BLaER1 treated with 17β-estradiol and CSF1 and Interleukin-3, amounts not matched to agents 10 nM and 100 nM (cell line): Measurements from ENCODE around the gene HDLBP.
"Not testable (repeated sequence)": the region's sequence is repeated elsewhere in the genome, so short reads cannot be mapped to it uniquely, and the experiment has no call there.

Experiments
- H3K27ac ChIP-seq, 11 experiments: shearing (Covaris generic); formaldehyde crosslinking; 2 replicates each; pipeline ENCODE4 v1.8.1; 2022
- H3K27me3 ChIP-seq, 11 experiments: shearing (Covaris generic); formaldehyde crosslinking; 2 replicates each; pipeline ENCODE4 v1.8.1; 2022
- H3K36me3 ChIP-seq, 11 experiments: shearing (Covaris generic); formaldehyde crosslinking; 2 replicates each; pipeline ENCODE4 v1.8.1; 2022
- H3K4me1 ChIP-seq, 10 experiments: shearing (Covaris generic); formaldehyde crosslinking; 2 replicates each; pipeline ENCODE4 v1.8.1; 2022
- H3K4me2 ChIP-seq, 11 experiments: shearing (Covaris generic); formaldehyde crosslinking; 2 replicates each; pipeline ENCODE4 v1.8.1; 2022
- H3K4me3 ChIP-seq, 10 experiments: shearing (Covaris generic); formaldehyde crosslinking; 2 replicates each; pipeline ENCODE4 v1.8.1; 2022
- H3K9ac ChIP-seq, 11 experiments: shearing (Covaris generic); formaldehyde crosslinking; 2 replicates each; pipeline ENCODE4 v1.8.1; 2022
- H3K9me3 ChIP-seq, 11 experiments: shearing (Covaris generic); formaldehyde crosslinking; replicated peaks in 1 of 11; 2 replicates each; pipeline ENCODE4 v1.8.1; 2022
- H4K20me1 ChIP-seq, 11 experiments: shearing (Covaris generic); formaldehyde crosslinking; 2 replicates each; pipeline ENCODE4 v1.8.1; 2022
- Cebpa-rat ChIP-seq, 11 experiments: shearing (Covaris generic); IDR thresholded peaks; 2 replicates each; pipeline ENCODE4 v1.8.1; 2022

HDLBP gene

DNA sequence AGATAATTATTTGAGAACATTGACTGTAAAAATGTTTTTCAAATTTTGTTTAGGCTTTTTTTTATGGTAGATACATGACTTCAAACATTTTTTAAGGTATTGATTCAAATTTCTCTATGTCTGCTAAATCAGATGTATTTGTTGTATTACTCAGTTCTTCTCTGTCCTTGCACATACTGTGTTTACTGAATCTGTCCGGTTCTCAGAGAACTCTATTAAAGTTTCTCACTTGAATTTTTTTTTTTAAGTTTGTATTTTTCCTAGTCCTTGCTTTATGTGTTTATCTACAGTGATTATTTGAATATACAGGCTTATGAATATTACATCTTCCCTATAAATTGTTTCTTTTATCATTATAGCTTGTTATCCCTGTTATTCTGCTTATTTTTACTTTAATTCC, 5.6 kb upstream of the HDLBP start:
- peaks cover 16 to 72% (median 44%) of the 10 kb centered on the region in 11 experiments for H3K36me3 ChIP-seq
- H3K27me3 ChIP-seq: no peaks in the 10 kb centered on the region
- H3K4me3 ChIP-seq: no peak overlapping the region
- peak overlapping the region in 1 of 11 experiments; percentile 61; a peak in 2 of 22 replicates for H3K9ac ChIP-seq
- H3K9me3 ChIP-seq: no peaks in the 10 kb centered on the region
- peaks cover 87 to 100% (median 96%) of the 10 kb centered on the region in 11 experiments for H4K20me1 ChIP-seq
- no peak overlapping the region for H3K27ac ChIP-seq
- peaks cover 77 to 89% (median 86%) of the 10 kb centered on the region in 10 experiments for H3K4me1 ChIP-seq
- H3K4me2 ChIP-seq: peak overlapping the region in 10 of 11 experiments; percentile 13 to 98 (median 86); a peak in 14 of 22 replicates
- no peak for TF ChIP-seq Cebpa-rat (IDR thresholded peaks at IDR 0.05)

DNA sequence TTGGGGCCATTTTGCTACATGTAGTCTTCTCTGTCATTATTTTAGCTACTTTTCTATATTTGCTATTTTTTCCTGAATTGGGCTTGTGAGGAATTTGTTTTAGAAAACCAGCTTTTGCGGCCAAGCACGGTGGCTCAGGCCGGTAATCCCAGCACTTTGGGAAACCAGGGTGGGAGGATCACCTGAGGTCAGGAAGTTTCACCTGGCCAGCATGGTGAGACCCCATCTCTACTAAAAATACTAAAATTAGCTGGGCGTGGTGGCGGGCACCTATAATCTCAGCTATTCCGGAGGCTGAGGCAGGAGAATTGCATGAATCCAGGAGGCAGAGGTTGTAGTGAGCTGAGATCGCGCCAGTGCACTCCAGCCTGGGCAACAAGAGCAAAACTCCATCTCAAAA, 4.9 kb upstream of the HDLBP start:
- no peak for TF ChIP-seq Cebpa-rat (IDR thresholded peaks at IDR 0.05)

DNA sequence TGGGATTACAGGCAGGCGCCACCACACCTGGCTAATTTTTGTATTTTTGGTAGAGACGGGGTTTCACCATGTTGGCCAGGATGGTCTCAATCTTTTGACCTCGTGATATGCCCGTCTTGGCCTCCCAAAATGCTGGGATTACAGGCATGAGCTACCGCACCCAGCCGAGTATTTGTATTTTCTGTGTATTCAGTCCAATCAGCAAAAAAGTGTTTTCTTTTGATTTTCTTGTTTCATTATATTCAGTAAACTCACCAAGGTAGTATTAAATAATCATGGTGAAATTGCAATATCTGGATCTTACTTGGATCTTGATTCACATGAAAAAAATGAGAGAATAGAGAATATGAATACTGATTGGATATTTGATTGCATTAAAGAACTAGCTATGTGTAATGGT, 3.4 kb upstream of the HDLBP start:
- not testable (repeated sequence) for H3K27ac ChIP-seq, H3K27me3 ChIP-seq, H3K9me3 ChIP-seq
- Histone ChIP-seq H3K36me3 (peaks cover 7 to 58% (median 30%) of the 10 kb centered on the region in 11 experiments; a peak in 20 of 22 replicates), H4K20me1 (peaks cover 65 to 79% (median 76%) of the 10 kb centered on the region in 11 experiments), H3K4me1 (peaks cover 68 to 80% (median 75%) of the 10 kb centered on the region in 10 experiments), H3K9ac (peak overlapping the region in 2 of 11 experiments; percentile 36 to 99; a peak in 2 of 22 replicates), H3K4me3 (peak overlapping the region in 1 of 10 experiments; percentile 76; a peak in 1 of 20 replicates), H3K4me2 (peak overlapping the region; percentile 82 to 98 (median 96))

More for the DNA sequence above, 4.9 kb upstream of the HDLBP start:
- H3K27ac ChIP-seq: no peak overlapping the region
- no peaks in the 10 kb centered on the region for H3K9me3 ChIP-seq
- H3K4me2 ChIP-seq: peak overlapping the region; percentile 53 to 98 (median 89)
- H3K4me1 ChIP-seq: peaks cover 77 to 88% (median 84%) of the 10 kb centered on the region in 10 experiments
- H4K20me1 ChIP-seq: peaks cover 80 to 95% (median 92%) of the 10 kb centered on the region in 11 experiments
- peak overlapping the region in 1 of 11 experiments; percentile 61; a peak in 1 of 22 replicates for H3K9ac ChIP-seq
- H3K4me3 ChIP-seq: no peak overlapping the region
- no peaks in the 10 kb centered on the region for H3K27me3 ChIP-seq
- H3K36me3 ChIP-seq: peaks cover 10 to 66% (median 38%) of the 10 kb centered on the region in 11 experiments

DNA sequence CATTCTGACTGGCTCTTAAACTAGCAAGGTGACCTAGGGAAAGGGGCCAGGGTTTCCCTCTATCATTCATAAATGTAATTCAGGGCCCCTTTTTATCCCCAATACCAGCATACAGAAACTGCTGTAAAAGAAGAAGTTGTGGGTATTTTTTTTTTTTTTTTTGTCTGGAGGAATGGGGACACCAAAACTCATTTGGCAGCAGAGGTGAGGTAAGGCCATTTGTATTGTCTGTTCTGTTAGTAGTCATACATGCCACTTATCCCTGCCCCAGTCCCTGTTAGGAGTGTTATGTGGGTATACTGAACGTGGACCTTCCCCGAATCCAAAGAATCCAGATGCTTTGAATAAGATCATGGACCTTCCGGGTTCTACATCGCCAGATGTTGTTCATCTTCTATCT, 1.9 kb upstream of the HDLBP start:
- peak overlapping the region; percentile 82 to 98 (median 96) for H3K4me2 ChIP-seq
- peak overlapping the region; percentile 95 to 99 (median 97) for H3K9ac ChIP-seq
- peaks cover 50 to 74% (median 65%) of the 10 kb centered on the region in 11 experiments for H4K20me1 ChIP-seq
- H3K4me1 ChIP-seq: peaks cover 68 to 80% (median 78%) of the 10 kb centered on the region in 10 experiments
- H3K9me3 ChIP-seq: no peaks in the 10 kb centered on the region
- H3K4me3 ChIP-seq: peak overlapping the region; percentile 76 to 94 (median 80)
- no peaks in the 10 kb centered on the region for H3K27me3 ChIP-seq
- peaks cover 7 to 43% (median 23%) of the 10 kb centered on the region in 11 experiments; a peak in 20 of 22 replicates for H3K36me3 ChIP-seq
- no peak for TF ChIP-seq Cebpa-rat (IDR thresholded peaks at IDR 0.05)
- H3K27ac ChIP-seq: peak overlapping the region in 10 of 11 experiments; percentile 95 to 100 (median 99); a peak in 20 of 22 replicates

DNA sequence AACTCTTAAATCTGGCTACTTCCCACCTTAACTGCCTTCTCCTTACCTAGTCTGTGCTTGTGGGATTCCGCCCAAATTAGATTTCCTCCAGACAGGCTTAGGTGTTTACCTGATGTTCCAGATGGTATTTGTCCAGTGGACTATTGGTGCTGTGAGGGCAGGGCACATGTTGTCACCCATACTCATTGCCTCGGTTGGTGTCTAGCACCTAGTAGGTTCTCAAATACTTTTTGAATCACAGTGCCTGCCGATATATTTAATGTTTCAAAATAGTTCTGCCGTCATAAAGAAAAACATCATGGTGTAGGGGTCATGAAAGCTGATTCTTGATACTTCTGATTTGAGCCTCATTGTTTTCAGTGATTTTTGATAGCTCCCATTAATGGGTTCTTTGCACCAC, 1.4 kb upstream of the HDLBP start:
- Histone ChIP-seq H3K4me1 (peaks cover 68 to 80% (median 78%) of the 10 kb centered on the region in 10 experiments), H3K36me3 (peaks cover 7 to 37% (median 22%) of the 10 kb centered on the region in 11 experiments; a peak in 20 of 22 replicates), H3K27ac (peak overlapping the region; percentile 95 to 100 (median 99)), H3K4me3 (peak overlapping the region; percentile 76 to 94 (median 80)), H3K9me3 (no peaks in the 10 kb centered on the region), H3K9ac (peak overlapping the region; percentile 95 to 99 (median 97)), H4K20me1 (peaks cover 46 to 74% (median 62%) of the 10 kb centered on the region in 11 experiments), H3K4me2 (peak overlapping the region; percentile 82 to 98 (median 96)), H3K27me3 (no peaks in the 10 kb centered on the region)
- TF ChIP-seq Cebpa-rat (IDR thresholded peaks at IDR 0.05): no peak

DNA sequence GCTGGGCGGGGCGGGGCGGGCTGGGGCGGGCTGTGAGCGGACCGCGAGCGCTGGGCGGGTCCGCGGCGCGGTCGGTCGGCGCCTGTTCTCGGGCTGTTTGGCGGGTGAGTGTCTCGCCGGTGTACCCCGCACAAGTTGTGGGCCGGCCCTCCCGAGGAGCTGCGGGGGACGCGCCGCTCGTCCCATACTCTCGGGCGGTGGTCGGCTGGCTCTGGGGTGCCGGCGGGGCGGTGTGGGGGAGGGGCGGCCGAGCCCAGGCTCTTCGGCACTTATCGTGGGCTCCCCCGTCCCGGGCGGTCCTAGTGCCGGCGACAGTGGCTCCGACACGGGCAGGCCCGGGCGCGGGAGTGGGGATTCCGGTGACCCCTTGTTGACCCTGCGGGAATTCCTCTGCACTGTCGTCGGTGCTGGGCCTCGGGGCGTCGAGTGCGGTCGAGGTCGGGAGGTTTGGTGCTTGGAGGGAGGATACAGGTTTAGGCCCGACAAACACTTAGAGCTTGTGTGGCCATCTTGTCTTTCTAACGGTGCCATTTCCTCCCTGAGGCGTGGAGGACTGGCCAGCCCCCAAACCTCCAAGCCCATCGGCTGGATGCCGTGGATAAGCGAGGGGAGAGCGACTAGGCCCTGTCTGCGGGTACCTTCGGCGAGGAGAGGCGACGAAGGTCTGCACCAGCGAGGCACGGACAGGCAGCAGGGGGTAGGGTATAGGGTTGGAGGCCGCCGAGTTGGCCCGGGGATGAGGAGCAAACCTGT, 583 bp upstream of the HDLBP start, which contains the start of gene SEPTIN2:
Gene SEPTIN2, plus strand, starts transcription at position 47 of the 753 bp plus-strand sequence. CDS start 8,308 bp downstream, outside the sequence.
- TF ChIP-seq Cebpa-rat (IDR thresholded peaks at IDR 0.05): no peak
- peak within 1 kb of the TSS; percentile 95 to 99 (median 97) for H3K9ac ChIP-seq
- H3K4me2 ChIP-seq: peak within 1 kb of the TSS; percentile 82 to 98 (median 96)
- H3K36me3 ChIP-seq: peaks cover 7 to 34% (median 22%) of the 10 kb centered on the region in 11 experiments; a peak in 20 of 22 replicates
- H3K27me3 ChIP-seq: no peaks in the 10 kb centered on the region
- peaks cover 68 to 80% (median 78%) of the 10 kb centered on the region in 10 experiments for H3K4me1 ChIP-seq
- no peaks in the 10 kb centered on the region for H3K9me3 ChIP-seq
- peak within 1 kb of the TSS; percentile 95 to 100 (median 99) for H3K27ac ChIP-seq
- peak within 1 kb of the TSS; percentile 76 to 94 (median 80) for H3K4me3 ChIP-seq
- peaks cover 46 to 74% (median 60%) of the 10 kb centered on the region in 11 experiments for H4K20me1 ChIP-seq

DNA sequence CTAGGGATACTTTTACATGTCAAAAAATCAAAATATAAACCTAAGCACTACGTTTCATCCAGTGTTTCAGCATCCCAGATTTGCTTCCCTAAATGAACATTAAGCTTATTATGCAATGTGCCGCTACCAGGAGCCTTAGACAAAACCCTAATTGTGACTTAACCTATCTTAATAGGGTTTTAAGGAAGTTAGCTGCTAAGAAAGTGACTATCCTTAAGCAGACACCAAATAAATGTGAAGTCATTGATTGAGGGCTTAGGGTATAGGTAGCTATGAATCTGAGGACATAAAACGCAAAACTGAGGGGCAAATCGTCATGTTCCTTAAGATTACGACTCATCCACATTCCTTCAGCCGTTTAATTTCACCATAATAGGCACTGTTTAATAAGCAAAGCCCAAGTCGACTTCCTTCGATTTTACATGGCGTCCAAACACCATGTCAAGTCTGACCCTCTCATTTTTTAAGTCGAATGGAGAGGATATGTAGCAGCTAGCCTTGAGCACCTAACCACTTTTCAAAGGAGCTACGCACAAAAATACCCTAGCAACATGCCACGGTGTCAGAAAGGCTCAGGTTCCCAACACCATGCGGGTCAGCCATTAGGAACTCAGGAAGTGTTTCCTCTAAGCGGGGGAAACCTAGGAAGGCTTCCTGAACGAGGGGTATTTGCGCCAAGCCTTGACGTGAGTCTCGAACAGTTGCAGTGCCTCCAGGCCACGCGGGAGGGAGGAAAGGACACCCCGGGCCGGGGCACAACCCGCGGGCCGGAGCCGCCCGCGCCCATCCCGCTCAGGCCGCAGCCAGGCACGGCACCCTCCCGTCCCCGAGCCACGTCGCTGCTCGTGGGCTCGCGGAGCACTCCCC, 1.0 kb downstream of the HDLBP start:
- H4K20me1 ChIP-seq: peaks cover 45 to 74% (median 60%) of the 10 kb centered on the region in 11 experiments

DNA sequence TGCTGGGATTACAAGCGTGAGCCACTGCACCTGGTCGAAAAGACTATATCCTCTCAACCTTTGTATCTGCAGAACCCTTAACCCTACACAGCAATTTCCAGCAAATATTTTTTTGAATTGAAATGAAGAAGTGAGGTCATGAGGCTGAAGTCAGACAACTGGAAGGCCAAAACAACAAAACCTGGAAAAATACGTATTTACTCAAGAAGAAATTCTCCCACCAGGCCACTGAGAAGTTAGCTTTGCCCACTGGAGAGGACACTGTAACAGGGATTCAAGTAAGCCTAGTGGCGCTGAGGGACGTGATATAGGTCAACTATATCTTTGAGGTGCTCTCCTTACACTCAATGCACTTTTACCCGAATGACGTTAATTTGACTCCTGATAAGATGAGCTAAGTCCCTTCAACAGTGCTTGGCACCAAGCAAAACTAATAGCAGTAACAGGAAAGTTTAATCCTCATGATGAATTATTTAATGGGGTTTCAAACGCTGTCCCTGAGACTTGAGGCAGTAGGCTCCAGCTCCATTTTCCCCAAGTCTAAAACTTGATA, 1.9 kb downstream of the HDLBP start:
- H3K27me3 ChIP-seq: no peaks in the 10 kb centered on the region
- peak overlapping the region in 7 of 10 experiments; percentile 76 to 94 (median 82); a peak in 11 of 20 replicates for H3K4me3 ChIP-seq
- H3K4me1 ChIP-seq: peaks cover 68 to 80% (median 78%) of the 10 kb centered on the region in 10 experiments
- H3K9me3 ChIP-seq: no peaks in the 10 kb centered on the region
- H4K20me1 ChIP-seq: peaks cover 45 to 74% (median 60%) of the 10 kb centered on the region in 11 experiments
- TF ChIP-seq Cebpa-rat (IDR thresholded peaks at IDR 0.05): no peak
- peak overlapping the region in 9 of 11 experiments; percentile 95 to 99 (median 97); a peak in 13 of 22 replicates for H3K9ac ChIP-seq
- H3K27ac ChIP-seq: peak overlapping the region in 8 of 11 experiments; percentile 95 to 100 (median 99); a peak in 12 of 22 replicates
- H3K36me3 ChIP-seq: peaks cover 3 to 16% (median 8%) of the 10 kb centered on the region in 11 experiments; a peak in 13 of 22 replicates
- H3K4me2 ChIP-seq: peak overlapping the region; percentile 67 to 94 (median 87)

More for the DNA sequence above, 1.0 kb downstream of the HDLBP start:
- H3K4me1 ChIP-seq: peaks cover 68 to 80% (median 78%) of the 10 kb centered on the region in 10 experiments
- peak overlapping the region; percentile 67 to 94 (median 87) for H3K4me2 ChIP-seq
- peak overlapping the region; percentile 95 to 99 (median 96) for H3K9ac ChIP-seq
- H3K4me3 ChIP-seq: peak overlapping the region; percentile 76 to 94 (median 80)
- H3K27ac ChIP-seq: peak overlapping the region; percentile 95 to 100 (median 99)
- H3K27me3 ChIP-seq: no peaks in the 10 kb centered on the region
- no peaks in the 10 kb centered on the region for H3K9me3 ChIP-seq
- peaks cover under 1 to 21% (median 9%) of the 10 kb centered on the region in 11 experiments; a peak in 16 of 22 replicates for H3K36me3 ChIP-seq
- TF ChIP-seq Cebpa-rat (IDR thresholded peaks at IDR 0.05): no peak
